DMS79 (cell line): ENCODE data around the gene OR6P1.

ENCODE experiments used
- DNase-seq: peaks from one replicate; lab custom pipeline; 2025; lab: John Stamatoyannopoulos, UW

OR6P1 gene

GRCh38 chr1:158516966-158517365, 53.4 kb downstream of the OR6P1 start:
- no peak for DNase-seq
